ENCODE results near the gene CSTPP1.

- TF ChIP-seq CTCF (IDR thresholded peaks at IDR 0.05) (no peak), EZH2 (IDR thresholded peaks at IDR 0.05; ENCODE audit: borderline replicate concordance, insufficient read depth, low read depth, low read length, poor library complexity, severe bottlenecking) (no peak)
Measured at GRCh38 chr11:47186700-47187695, 250.4 kb downstream of the CSTPP1 start.
